Natural killer cell (primary cell): Measurements from ENCODE around the gene SPAG16. TPM values are rescaled to one million over a fixed set of nuclear protein-coding genes. Genes with fewer than 3 reads are reported as not detected.
A peak's percentile ranks its signal among the peaks of the same experiment; 100 is the strongest.

Source experiments
- ATAC-seq, 3 donors: fragments of 150-1000 bp in 2 of 3; fragments of 200-7000 bp in 1 of 3; cut with Tn5 transposase; 1 replicate in 1 of 3; 2 replicates in 2 of 3; pipeline ENCODE4 v1.10.0; 2021; ENCODE audit warnings: mild to moderate bottlenecking in 2 of 3, moderate library complexity in 2 of 3
- DNase-seq, 2 donors: peaks; one replicate each; pipeline versions ENCODE4 v3.0.0 to v3.0.0-alpha.2; 2013 to 2021; ENCODE audit warnings: mixed read lengths in 1 of 2
- H3K27ac ChIP-seq: one replicate; pipeline ENCODE4 v1.5.1; 2013; ENCODE audit warnings: mild to moderate bottlenecking, low read length
- H3K27me3 ChIP-seq: one replicate; pipeline ENCODE4 v1.6.1; 2013; ENCODE audit warnings: low read length; ENCODE audit not compliant: control insufficient read depth, insufficient read depth
- H3K36me3 ChIP-seq: one replicate; pipeline ENCODE4 v1.6.1; 2013; ENCODE audit warnings: low read length; ENCODE audit not compliant: control insufficient read depth, insufficient read depth
- H3K4me1 ChIP-seq: one replicate; pipeline ENCODE4 v1.6.1; 2013; ENCODE audit warnings: low read length; ENCODE audit not compliant: control insufficient read depth, insufficient read depth
- H3K4me3 ChIP-seq: one replicate; pipeline ENCODE4 v1.5.1; 2013; ENCODE audit warnings: low read length
- H3K9me3 ChIP-seq: one replicate; pipeline ENCODE4 v1.6.1; 2013; ENCODE audit warnings: low read length; ENCODE audit not compliant: control insufficient read depth, insufficient read depth
- H3K27ac Mint-ChIP-seq, 2 donors: one replicate each; pipeline ENCODE4 v1.8.0; 2022; ENCODE audit warnings: mild to moderate bottlenecking in 2 of 2, mixed read lengths in 2 of 2, moderate library complexity in 1 of 2
- H3K27me3 Mint-ChIP-seq, 2 donors: one replicate each; pipeline ENCODE4 v1.8.0; 2022; ENCODE audit warnings: low read depth in 2 of 2, mixed read lengths in 2 of 2
- H3K36me3 Mint-ChIP-seq: one replicate; pipeline ENCODE4 v1.8.0; 2022; ENCODE audit warnings: mixed read lengths
- H3K4me1 Mint-ChIP-seq, 2 donors: one replicate each; pipeline ENCODE4 v1.8.0; 2022; ENCODE audit warnings: mixed read lengths in 2 of 2
- H3K4me3 Mint-ChIP-seq: one replicate; pipeline ENCODE4 v1.8.0; 2022; ENCODE audit warnings: mild to moderate bottlenecking, moderate library complexity, mixed read lengths
- H3K9me3 Mint-ChIP-seq, 2 donors: one replicate each; pipeline ENCODE4 v1.8.0; 2022; ENCODE audit warnings: mixed read lengths in 2 of 2
- CTCF ChIP-seq: fragments of 200-600 bp; IDR thresholded peaks from one replicate; pipeline ENCODE4 v1.8.0; 2022; ENCODE audit warnings: antibody characterized with exemption
- WGBS: methylation state at CpG from one replicate; pipeline ENCODE4 v1.1.7; 2013; ENCODE audit warnings: missing lambda C conversion rate; ENCODE audit not compliant: insufficient coverage; 5-methylcytosine and 5-hydroxymethylcytosine counted together
- intact Hi-C: fragments of 100-400 bp; cut with micrococcal nuclease; formaldehyde crosslinking; loops from one replicate; pipeline ENCODE4 v1.14.2; 2022
- total RNA-seq, 4 donors: library from RNA; stranded (reverse); fragments of 120-200 nt in 1 of 4; gene quantifications; one replicate each; pipeline versions ENCODE4 v1.2.3 to v1.2.4, GENCODE V29; 2013 to 2022

Gene SPAG16
- total RNA-seq, 3 donors from 2014 or later (not counting 1 experiment from before 2014, with no cell fraction given), result 3.5 to 5.8 (median 4.0) TPM

DNA sequence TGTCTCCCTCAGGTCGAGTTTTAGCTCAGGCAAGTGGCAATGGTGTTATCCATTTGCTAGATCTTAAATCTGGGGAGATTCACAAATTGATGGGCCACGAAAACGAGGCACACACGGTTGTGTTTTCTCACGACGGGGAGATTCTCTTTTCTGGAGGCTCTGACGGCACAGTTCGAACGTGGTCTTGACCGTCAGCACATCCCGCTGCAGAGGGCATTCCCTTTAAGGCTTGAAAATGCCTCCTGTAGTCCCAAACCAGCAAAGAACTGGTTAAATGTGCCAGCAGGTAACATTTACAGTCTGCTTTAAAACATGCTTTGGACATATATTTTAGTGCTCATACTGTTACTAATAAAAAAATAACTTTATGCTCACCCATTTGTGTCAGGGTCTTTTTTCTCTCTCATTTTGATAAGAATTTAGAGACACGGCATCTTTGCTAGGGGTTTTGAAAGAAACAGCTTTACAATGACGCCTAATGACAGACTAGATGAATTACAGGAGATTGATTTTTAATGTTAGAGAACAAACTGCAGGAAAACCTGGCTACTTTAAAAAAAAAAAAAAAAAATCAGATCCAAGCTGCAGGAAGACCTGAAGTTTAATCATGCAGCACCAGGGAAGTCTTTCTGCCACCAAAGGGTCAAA lies 1126.0 kb downstream of the SPAG16 start:
- Histone ChIP-seq H3K4me1 (no peaks in the 10 kb centered on the region), H3K36me3 (no peaks in the 10 kb centered on the region), H3K9me3 (no peaks in the 10 kb centered on the region), H3K27ac (no peak overlapping the region), H3K4me3 (no peak overlapping the region), H3K27me3 (no peaks in the 10 kb centered on the region)
- no peak for DNase-seq
- no peak overlapping the region for H3K4me3 Mint-ChIP-seq
- no peaks in the 10 kb centered on the region for H3K27me3 Mint-ChIP-seq
- no peaks in the 10 kb centered on the region for H3K9me3 Mint-ChIP-seq
- ATAC-seq, result no peak
- WGBS, result 46% methylated on average over 13 of the region's 13 CpGs
- no peak for TF ChIP-seq CTCF
- H3K36me3 Mint-ChIP-seq, result no peaks in the 10 kb centered on the region
- no peaks in the 10 kb centered on the region for H3K4me1 Mint-ChIP-seq
- intact Hi-C loops, result no loop called here
- H3K27ac Mint-ChIP-seq, result no peak overlapping the region

DNA sequence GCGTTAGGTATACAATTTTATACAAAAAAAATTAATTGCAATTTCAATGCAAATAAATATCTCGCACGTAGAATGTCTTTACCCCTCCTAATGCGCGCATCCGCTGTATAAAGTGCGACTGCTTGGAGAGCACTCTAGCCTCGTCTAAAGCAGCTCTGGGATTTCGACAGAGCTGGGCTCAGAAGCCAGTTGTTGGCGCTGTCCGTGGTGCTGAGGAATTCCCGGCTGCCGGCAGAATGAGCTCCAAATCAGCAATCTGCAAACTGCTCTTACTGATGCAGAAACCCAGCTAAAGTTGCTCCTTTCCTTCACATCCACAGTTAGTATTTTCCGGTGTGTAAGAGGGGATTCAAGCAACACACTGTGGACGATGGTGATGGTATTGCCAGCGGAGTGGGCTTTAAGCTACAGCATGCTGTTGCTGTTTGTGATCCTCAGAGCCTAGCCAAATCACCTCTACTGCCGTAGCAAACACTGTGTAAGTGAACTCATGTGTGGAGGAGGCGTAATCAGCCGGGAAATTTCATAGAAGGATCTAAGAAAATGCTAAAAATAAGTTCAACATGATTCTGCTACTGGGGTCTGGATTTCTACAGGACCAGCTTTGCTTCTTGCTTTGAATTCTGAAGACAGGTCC lies 1126.8 kb downstream of the SPAG16 start, which contains the start of gene VWC2L:
Gene VWC2L, plus strand, starts transcription at position 137 of the 637 bp plus-strand sequence. CDS start 3,140 bp downstream, outside the sequence.
- WGBS, result 21% methylated on average over 16 of the region's 19 CpGs
- H3K27ac Mint-ChIP-seq, result no peak within 1 kb of the TSS
- intact Hi-C loops, result no loop called here

DNA sequence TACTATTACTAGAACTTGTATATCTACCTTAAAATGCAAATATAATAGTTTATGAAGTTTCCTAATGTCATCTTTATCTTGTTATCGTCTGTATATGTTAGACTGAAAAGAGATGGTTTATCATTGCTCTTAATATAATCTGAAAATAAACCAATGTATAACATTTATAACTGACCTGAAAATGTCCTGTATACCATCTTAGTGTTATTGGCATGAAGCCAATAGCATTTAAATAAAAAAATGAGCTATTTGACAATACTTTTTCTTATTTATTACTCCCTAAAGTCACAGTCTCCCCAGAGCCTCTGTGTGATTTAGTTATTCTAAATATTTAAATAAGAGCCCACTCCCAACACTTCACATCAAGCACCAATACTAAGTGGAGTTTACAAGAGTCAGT lies 1128.4 kb downstream of the SPAG16 start:
- no peak for ATAC-seq
- TF ChIP-seq CTCF, result no peak

More for the DNA sequence above, 1126.8 kb downstream of the SPAG16 start, which contains the start of gene VWC2L:
- Mint-ChIP-seq H3K27me3 (no peaks in the 10 kb centered on the region), H3K4me1 (no peaks in the 10 kb centered on the region), H3K4me3 (no peak within 1 kb of the TSS), H3K9me3 (no peaks in the 10 kb centered on the region), H3K36me3 (no peaks in the 10 kb centered on the region)
- Histone ChIP-seq H3K4me3 (no peak within 1 kb of the TSS), H3K27ac (no peak within 1 kb of the TSS), H3K27me3 (no peaks in the 10 kb centered on the region), H3K36me3 (no peaks in the 10 kb centered on the region), H3K4me1 (no peaks in the 10 kb centered on the region), H3K9me3 (no peaks in the 10 kb centered on the region)
- DNase-seq (peak in 1 of 2 donors; percentile 28), ATAC-seq (no peak)
- TF ChIP-seq CTCF, result no peak

More for the DNA sequence above, 1128.4 kb downstream of the SPAG16 start:
- no peak overlapping the region for H3K4me3 Mint-ChIP-seq
- H3K9me3 Mint-ChIP-seq, result no peaks in the 10 kb centered on the region
- H3K27me3 Mint-ChIP-seq, result no peaks in the 10 kb centered on the region
- Histone ChIP-seq H3K36me3 (no peaks in the 10 kb centered on the region), H3K4me1 (no peaks in the 10 kb centered on the region), H3K4me3 (no peak overlapping the region), H3K9me3 (no peaks in the 10 kb centered on the region), H3K27ac (no peak overlapping the region), H3K27me3 (no peaks in the 10 kb centered on the region)
- no peak overlapping the region for H3K27ac Mint-ChIP-seq
- no peaks in the 10 kb centered on the region for H3K36me3 Mint-ChIP-seq
- intact Hi-C loops, result no loop called here
- DNase-seq, result no peak
- no CpG with 5 or more reads among the region's 1 CpG for WGBS
- H3K4me1 Mint-ChIP-seq, result no peaks in the 10 kb centered on the region
